ENCODE measurements around the gene CAMK1. TPM values are rescaled to one million over a fixed set of nuclear protein-coding genes. Genes with fewer than 3 reads are reported as not detected.

The CAMK1 gene
- polyA plus RNA-seq, 2 donors = 6.5 to 8.1 TPM

DNA sequence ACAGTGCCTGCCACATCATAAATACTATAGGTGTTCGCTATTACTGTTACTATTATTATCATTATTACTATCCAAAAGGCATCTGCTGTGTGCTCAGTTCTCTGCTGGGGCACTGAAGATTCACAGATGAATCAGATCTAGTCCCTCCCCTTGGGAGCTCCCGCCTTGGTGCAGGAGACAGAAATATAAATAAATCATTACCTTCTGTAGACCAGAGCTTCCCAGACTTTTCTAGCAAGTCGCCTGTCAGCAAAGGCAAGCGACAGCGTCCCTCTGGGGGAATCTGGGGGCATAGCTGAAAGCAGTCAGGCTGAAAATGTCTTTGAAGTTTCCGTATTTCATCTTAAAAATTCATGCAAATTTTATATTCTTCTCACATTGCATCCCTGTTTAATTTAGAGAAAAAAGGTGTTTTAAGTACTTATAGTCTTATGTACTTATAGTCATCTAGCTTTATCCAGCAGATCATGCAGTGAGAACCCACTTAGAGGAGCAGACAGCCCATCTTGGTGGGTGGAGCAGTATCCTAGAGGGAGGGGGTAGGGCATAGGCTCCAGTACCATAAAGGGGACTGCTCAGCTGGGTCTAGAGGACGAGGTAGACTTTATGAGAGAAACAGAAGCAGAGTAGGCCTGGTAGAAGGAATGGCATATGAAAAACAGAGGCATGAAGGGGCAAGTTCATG is 48.6 kb downstream of the CAMK1 start:
- 39 to 52% methylated on average over 7 of the region's 7 CpGs for WGBS, 2 donors
- Histone ChIP-seq H3K9me3 (ENCODE audit: control insufficient read depth in 2 of 2, insufficient read depth in 1 of 2, low read depth in 1 of 2, low read length in 1 of 2) (no peaks in the 10 kb centered on the region), H3K4me1 (ENCODE audit: control insufficient read depth in 2 of 2, insufficient read depth in 2 of 2, low read length in 1 of 2) (no peaks in the 10 kb centered on the region), H3K4me3 (ENCODE audit: low read depth in 1 of 2, low read length in 2 of 2) (no peak overlapping the region), H3K27ac (ENCODE audit: low read depth in 2 of 2, low read length in 1 of 2) (no peak overlapping the region), H3K27me3 (ENCODE audit: control insufficient read depth in 1 of 2, insufficient read depth in 2 of 2, low read length in 2 of 2) (no peaks in the 10 kb centered on the region), H3K36me3 (ENCODE audit: control insufficient read depth in 2 of 2, insufficient read depth in 2 of 2, low read length in 1 of 2) (no peaks in the 10 kb centered on the region)

DNA sequence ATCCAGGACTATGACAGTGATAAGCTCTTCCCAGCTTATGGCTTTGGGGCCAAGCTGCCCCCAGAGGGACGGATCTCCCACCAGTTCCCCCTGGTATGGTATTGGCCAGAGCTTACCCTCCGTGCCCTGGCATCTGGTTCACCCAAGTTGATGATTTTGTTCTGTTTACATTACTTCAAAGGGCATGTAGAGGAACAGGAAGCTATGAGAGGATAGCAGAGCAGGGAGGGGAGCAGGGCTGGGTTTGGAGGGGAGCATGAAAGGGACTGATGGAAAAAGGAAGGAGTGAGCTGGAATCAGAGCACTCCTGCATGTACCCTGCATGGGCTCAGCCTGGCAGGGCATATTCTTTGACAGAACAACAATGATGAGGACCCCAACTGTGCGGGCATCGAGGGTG is 51.6 kb downstream of the CAMK1 start:
- Histone ChIP-seq H3K4me1 (ENCODE audit: control insufficient read depth in 2 of 2, insufficient read depth in 2 of 2, low read length in 1 of 2) (no peaks in the 10 kb centered on the region), H3K27me3 (ENCODE audit: control insufficient read depth in 1 of 2, insufficient read depth in 2 of 2, low read length in 2 of 2) (no peaks in the 10 kb centered on the region), H3K4me3 (ENCODE audit: low read depth in 1 of 2, low read length in 2 of 2) (no peak overlapping the region), H3K36me3 (ENCODE audit: control insufficient read depth in 2 of 2, insufficient read depth in 2 of 2, low read length in 1 of 2) (no peaks in the 10 kb centered on the region), H3K9me3 (ENCODE audit: control insufficient read depth in 2 of 2, insufficient read depth in 1 of 2, low read depth in 1 of 2, low read length in 1 of 2) (no peaks in the 10 kb centered on the region), H3K27ac (ENCODE audit: low read depth in 2 of 2, low read length in 1 of 2) (no peak overlapping the region)
- 70 to 74% methylated on average over 4 of the region's 4 CpGs for WGBS, 2 donors

DNA sequence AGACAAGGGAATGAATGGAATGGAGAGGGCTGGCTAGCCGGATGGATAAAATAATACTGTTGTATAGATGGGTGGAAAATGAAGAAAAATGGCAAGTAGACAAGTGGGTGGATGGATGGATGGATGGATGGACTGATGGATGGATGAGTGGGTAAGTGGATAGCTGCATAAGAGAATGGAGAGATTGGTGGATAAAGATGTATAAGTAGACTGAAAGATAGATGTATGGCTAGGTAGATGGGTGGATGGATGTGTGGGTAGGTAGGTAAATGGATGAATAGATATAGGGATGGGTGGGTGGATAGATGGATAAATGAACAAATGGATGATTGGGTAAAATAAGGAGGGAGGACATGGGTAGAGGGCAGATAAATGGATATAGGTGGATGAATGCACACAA is 52.2 kb downstream of the CAMK1 start:
- Histone ChIP-seq H3K4me1 (ENCODE audit: control insufficient read depth in 2 of 2, insufficient read depth in 2 of 2, low read length in 1 of 2) (no peaks in the 10 kb centered on the region), H3K27me3 (ENCODE audit: control insufficient read depth in 1 of 2, insufficient read depth in 2 of 2, low read length in 2 of 2) (no peaks in the 10 kb centered on the region), H3K4me3 (ENCODE audit: low read depth in 1 of 2, low read length in 2 of 2) (no peak overlapping the region), H3K36me3 (ENCODE audit: control insufficient read depth in 2 of 2, insufficient read depth in 2 of 2, low read length in 1 of 2) (no peaks in the 10 kb centered on the region), H3K27ac (ENCODE audit: low read depth in 2 of 2, low read length in 1 of 2) (no peak overlapping the region), H3K9me3 (ENCODE audit: control insufficient read depth in 2 of 2, insufficient read depth in 1 of 2, low read depth in 1 of 2, low read length in 1 of 2) (no peaks in the 10 kb centered on the region)
- WGBS, 2 donors = 91 to 94% methylated on average over 1 of the region's 1 CpG

DNA sequence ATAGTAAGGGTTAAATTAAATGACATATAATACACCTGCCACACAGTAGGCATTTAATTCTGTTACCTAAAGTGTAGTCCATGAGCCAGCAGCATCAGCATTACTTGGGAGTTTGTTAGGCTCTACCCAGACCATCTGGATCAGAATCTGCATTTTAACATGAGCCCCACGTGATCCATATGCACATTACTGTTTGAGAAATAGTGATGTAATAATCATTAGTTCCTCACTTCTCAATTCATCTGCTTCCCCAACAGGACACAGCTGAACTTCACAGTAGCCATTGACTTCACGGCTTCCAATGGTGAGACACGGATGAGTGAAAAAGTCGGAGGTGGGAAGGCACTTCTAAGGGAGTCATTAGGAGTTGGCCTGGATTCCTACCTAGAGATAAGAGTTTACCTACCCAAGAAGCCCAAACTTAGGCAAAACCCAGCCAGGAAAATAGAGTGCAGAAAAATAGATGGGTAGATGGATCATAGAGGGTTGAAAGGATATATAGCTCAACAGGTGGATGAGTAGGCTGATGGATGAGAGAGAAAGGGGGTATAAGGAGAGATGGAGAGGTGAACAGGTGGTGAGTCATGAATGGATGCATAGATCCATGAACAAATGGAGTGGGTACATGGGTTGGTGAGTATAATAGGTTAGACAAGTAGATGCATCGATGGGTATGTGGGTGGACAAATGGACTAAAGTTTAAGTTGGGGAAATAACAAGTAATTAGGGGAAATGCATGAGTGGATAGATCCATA is 52.8 kb downstream of the CAMK1 start:
- Histone ChIP-seq H3K4me3 (ENCODE audit: low read depth in 1 of 2, low read length in 2 of 2) (no peak overlapping the region), H3K27ac (ENCODE audit: low read depth in 2 of 2, low read length in 1 of 2) (no peak overlapping the region), H3K9me3 (ENCODE audit: control insufficient read depth in 2 of 2, insufficient read depth in 1 of 2, low read depth in 1 of 2, low read length in 1 of 2) (no peaks in the 10 kb centered on the region), H3K27me3 (ENCODE audit: control insufficient read depth in 1 of 2, insufficient read depth in 2 of 2, low read length in 2 of 2) (no peaks in the 10 kb centered on the region), H3K36me3 (ENCODE audit: control insufficient read depth in 2 of 2, insufficient read depth in 2 of 2, low read length in 1 of 2) (no peaks in the 10 kb centered on the region), H3K4me1 (ENCODE audit: control insufficient read depth in 2 of 2, insufficient read depth in 2 of 2, low read length in 1 of 2) (no peaks in the 10 kb centered on the region)
- 82 to 83% methylated on average over 5 of the region's 5 CpGs for WGBS, 2 donors

DNA sequence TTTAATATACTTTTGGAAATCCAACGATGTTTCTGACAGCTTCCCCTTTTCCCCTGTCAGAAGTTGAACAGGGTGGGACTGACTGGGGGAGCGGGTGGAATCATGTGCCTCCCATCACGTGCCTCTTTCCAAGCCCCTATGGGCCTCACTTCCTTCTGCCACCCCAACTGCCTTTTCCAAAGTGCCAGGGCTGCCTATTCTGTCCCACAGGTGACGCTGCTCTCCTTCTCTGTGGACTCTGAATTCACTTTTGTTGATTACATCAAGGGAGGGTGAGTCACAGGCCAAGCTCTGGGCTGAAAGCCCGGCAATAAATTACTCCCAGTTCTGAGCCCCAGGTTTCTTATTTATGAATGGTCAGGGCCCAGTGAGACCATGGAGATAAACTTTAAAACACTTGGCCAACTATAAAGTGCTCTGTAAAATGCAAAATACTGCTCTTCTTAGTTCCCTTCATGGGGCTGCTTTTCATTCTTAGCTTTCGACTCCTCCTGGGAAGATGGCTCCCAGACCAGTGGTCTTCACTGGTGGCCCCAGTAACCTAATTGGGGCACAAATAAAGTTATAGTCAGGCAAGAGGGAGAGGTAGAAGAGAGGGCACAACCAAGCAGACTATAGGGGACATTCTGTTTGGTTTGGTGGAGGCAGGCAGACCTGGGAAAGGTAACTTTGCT is 53.8 kb downstream of the CAMK1 start:
- Histone ChIP-seq H3K9me3 (ENCODE audit: control insufficient read depth in 2 of 2, insufficient read depth in 1 of 2, low read depth in 1 of 2, low read length in 1 of 2) (no peaks in the 10 kb centered on the region), H3K4me1 (ENCODE audit: control insufficient read depth in 2 of 2, insufficient read depth in 2 of 2, low read length in 1 of 2) (no peaks in the 10 kb centered on the region)

DNA sequence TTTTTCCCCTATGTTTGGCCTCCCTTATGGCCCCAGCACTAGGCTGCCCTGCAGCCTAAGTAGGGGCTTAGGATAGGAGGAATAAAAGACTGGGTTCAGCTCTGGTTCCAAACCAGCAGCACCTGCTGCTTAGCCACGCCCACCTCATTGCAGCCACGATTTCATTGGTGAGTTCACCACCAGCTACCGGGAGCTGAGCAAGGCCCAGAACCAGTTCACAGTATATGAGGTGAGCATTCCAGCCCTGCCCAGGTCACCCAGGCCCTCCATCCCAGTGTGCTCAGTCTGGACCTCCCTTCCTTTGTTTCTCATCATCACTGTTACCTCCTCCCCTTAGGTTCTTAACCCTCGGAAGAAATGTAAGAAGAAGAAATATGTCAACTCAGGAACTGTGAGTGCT is 54.6 kb downstream of the CAMK1 start:
- H3K27me3 ChIP-seq (ENCODE audit: control insufficient read depth in 1 of 2, insufficient read depth in 2 of 2, low read length in 2 of 2) = no peaks in the 10 kb centered on the region
- H3K27ac ChIP-seq (ENCODE audit: low read depth in 2 of 2, low read length in 1 of 2) = no peak overlapping the region
- H3K4me1 ChIP-seq (ENCODE audit: control insufficient read depth in 2 of 2, insufficient read depth in 2 of 2, low read length in 1 of 2) = no peaks in the 10 kb centered on the region
- no peaks in the 10 kb centered on the region for H3K9me3 ChIP-seq (ENCODE audit: control insufficient read depth in 2 of 2, insufficient read depth in 1 of 2, low read depth in 1 of 2, low read length in 1 of 2)
- H3K4me3 ChIP-seq (ENCODE audit: low read depth in 1 of 2, low read length in 2 of 2) = no peak overlapping the region
- H3K36me3 ChIP-seq (ENCODE audit: control insufficient read depth in 2 of 2, insufficient read depth in 2 of 2, low read length in 1 of 2) = no peaks in the 10 kb centered on the region
- WGBS, 2 donors = 22 to 23% methylated on average over 4 of the region's 4 CpGs

More for the DNA sequence above, 53.8 kb downstream of the CAMK1 start:
- Histone ChIP-seq H3K27ac (ENCODE audit: low read depth in 2 of 2, low read length in 1 of 2) (no peak overlapping the region), H3K36me3 (ENCODE audit: control insufficient read depth in 2 of 2, insufficient read depth in 2 of 2, low read length in 1 of 2) (no peaks in the 10 kb centered on the region), H3K4me3 (ENCODE audit: low read depth in 1 of 2, low read length in 2 of 2) (no peak overlapping the region), H3K27me3 (ENCODE audit: control insufficient read depth in 1 of 2, insufficient read depth in 2 of 2, low read length in 2 of 2) (no peaks in the 10 kb centered on the region)
- WGBS, 2 donors = 28 to 34% methylated on average over 6 of the region's 6 CpGs

DNA sequence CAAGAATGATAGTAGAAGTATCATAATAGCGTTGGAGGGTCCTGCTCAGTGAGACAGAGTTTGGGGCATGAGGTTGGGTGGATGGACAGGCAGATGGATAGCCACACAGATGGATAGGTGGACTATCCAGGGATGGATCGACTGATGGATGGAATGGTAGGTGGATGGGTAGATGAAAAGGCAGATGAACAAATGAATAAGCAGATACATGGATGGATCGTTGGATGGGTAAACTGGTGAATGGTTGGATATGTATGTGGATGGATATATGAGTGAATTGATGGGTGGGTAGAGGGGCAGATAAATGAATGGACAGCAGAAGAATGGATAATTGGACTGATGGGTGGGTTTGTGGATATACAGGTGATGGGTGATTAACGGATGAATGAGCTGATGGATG is 56.6 kb downstream of the CAMK1 start:
- H3K4me1 ChIP-seq (ENCODE audit: control insufficient read depth in 2 of 2, insufficient read depth in 2 of 2, low read length in 1 of 2) = no peaks in the 10 kb centered on the region
- H3K27ac ChIP-seq (ENCODE audit: low read depth in 2 of 2, low read length in 1 of 2) = no peak overlapping the region
- WGBS, 2 donors = 86 to 87% methylated on average over 4 of the region's 4 CpGs
- H3K36me3 ChIP-seq (ENCODE audit: control insufficient read depth in 2 of 2, insufficient read depth in 2 of 2, low read length in 1 of 2) = no peaks in the 10 kb centered on the region
- no peak overlapping the region for H3K4me3 ChIP-seq (ENCODE audit: low read depth in 1 of 2, low read length in 2 of 2)
- no peaks in the 10 kb centered on the region for H3K27me3 ChIP-seq (ENCODE audit: control insufficient read depth in 1 of 2, insufficient read depth in 2 of 2, low read length in 2 of 2)
- H3K9me3 ChIP-seq (ENCODE audit: control insufficient read depth in 2 of 2, insufficient read depth in 1 of 2, low read depth in 1 of 2, low read length in 1 of 2) = no peaks in the 10 kb centered on the region

DNA sequence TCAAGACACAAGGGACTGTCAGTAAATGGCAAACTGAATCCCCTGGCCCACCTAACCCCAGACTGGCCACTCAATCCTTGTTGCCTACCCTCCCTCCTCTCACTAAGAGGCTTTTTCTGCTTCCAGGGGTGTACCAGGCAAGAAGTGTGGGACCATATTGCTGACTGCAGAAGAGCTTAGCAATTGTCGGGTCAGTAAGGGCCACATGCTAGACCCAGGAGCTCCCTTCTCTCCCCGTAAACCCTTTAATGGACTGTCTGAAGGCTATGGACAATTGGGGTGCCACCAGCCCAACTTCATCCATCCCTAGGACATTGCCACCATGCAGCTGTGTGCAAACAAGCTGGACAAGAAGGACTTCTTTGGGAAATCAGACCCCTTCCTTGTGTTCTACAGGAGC is 57.3 kb downstream of the CAMK1 start:
- no peaks in the 10 kb centered on the region for H3K4me1 ChIP-seq (ENCODE audit: control insufficient read depth in 2 of 2, insufficient read depth in 2 of 2, low read length in 1 of 2)
- H3K27me3 ChIP-seq (ENCODE audit: control insufficient read depth in 1 of 2, insufficient read depth in 2 of 2, low read length in 2 of 2) = no peaks in the 10 kb centered on the region
- 71 to 93% methylated on average over 2 of the region's 2 CpGs for WGBS, 2 donors
- no peak overlapping the region for H3K4me3 ChIP-seq (ENCODE audit: low read depth in 1 of 2, low read length in 2 of 2)
- H3K9me3 ChIP-seq (ENCODE audit: control insufficient read depth in 2 of 2, insufficient read depth in 1 of 2, low read depth in 1 of 2, low read length in 1 of 2) = no peaks in the 10 kb centered on the region
- H3K27ac ChIP-seq (ENCODE audit: low read depth in 2 of 2, low read length in 1 of 2) = no peak overlapping the region
- H3K36me3 ChIP-seq (ENCODE audit: control insufficient read depth in 2 of 2, insufficient read depth in 2 of 2, low read length in 1 of 2) = no peaks in the 10 kb centered on the region

DNA sequence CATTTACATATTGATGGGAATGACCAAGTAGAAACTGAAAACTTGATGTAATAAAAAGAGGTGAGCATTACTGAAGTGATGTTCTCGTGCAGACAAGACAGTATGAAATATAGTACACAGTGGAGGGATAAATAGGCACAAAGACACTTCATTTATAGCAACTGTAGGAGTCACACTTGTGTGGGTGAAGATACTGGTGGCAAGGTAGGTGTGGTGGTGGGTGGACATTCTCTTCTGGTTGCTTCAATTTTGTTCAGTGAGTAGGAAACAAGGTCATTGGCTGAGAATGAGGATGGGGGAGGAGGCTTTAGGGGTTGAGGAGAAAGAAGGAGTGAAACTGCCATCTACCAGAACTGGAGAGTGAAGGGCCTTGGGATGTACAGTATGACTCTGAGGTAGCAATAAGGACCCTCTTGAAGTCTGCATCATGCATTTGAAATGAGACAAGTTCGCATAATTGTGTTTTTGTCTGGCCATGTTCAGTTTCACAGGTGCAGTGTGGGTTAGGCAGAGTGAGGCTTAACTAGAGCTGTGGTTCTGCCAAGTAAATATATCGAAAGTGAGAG is 59.5 kb downstream of the CAMK1 start:
- Histone ChIP-seq H3K27me3 (ENCODE audit: control insufficient read depth in 1 of 2, insufficient read depth in 2 of 2, low read length in 2 of 2) (no peaks in the 10 kb centered on the region), H3K4me1 (ENCODE audit: control insufficient read depth in 2 of 2, insufficient read depth in 2 of 2, low read length in 1 of 2) (no peaks in the 10 kb centered on the region), H3K9me3 (ENCODE audit: control insufficient read depth in 2 of 2, insufficient read depth in 1 of 2, low read depth in 1 of 2, low read length in 1 of 2) (no peaks in the 10 kb centered on the region), H3K27ac (ENCODE audit: low read depth in 2 of 2, low read length in 1 of 2) (no peak overlapping the region), H3K36me3 (ENCODE audit: control insufficient read depth in 2 of 2, insufficient read depth in 2 of 2, low read length in 1 of 2) (no peaks in the 10 kb centered on the region), H3K4me3 (ENCODE audit: low read depth in 1 of 2, low read length in 2 of 2) (no peak overlapping the region)
- 69 to 82% methylated on average over 3 of the region's 3 CpGs for WGBS, 2 donors

Measured in esophagus (tissue), 2 donors.